CD4-positive, alpha-beta T cell treated with Interleukin-6 at 100 ng/mL for 8 hours (primary cell): ENCODE results near the gene GALNT9.
"Not testable (repeated sequence)": the region's sequence is repeated elsewhere in the genome, so short reads cannot be mapped to it uniquely, and the experiment has no call there.

Source experiments
- DNase-seq: peaks from one replicate; pipeline ENCODE4 v3.0.0-alpha.2; 2020; ENCODE audit warnings: mixed read lengths, low spot score

GALNT9 gene

DNA sequence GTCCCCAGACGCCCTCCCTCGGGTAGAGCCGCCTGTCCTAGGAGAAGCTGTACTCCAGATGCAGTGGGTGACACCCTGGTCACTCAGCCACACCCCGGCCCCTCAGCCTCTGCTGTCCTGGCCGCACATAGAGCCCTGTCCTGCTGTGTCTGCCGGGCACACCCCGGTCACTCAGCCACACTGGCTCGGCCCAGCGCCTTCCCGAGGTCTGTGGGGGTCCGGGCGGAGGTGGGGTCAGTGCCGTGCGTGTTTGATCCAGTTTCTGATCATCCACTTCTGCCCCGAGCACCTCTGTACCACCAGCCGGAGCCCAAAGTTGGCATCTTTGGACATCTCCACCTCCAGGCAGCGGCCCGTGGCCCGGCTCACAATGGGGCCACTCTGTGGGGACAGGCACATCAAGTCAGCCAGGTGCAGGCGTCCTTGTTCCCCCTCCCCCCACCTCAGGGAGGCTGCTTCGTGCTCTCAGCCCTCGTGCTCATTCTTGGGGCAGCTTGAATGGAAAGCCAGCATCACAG lies 132.5 kb downstream of the GALNT9 start:
- no peak for DNase-seq

DNA sequence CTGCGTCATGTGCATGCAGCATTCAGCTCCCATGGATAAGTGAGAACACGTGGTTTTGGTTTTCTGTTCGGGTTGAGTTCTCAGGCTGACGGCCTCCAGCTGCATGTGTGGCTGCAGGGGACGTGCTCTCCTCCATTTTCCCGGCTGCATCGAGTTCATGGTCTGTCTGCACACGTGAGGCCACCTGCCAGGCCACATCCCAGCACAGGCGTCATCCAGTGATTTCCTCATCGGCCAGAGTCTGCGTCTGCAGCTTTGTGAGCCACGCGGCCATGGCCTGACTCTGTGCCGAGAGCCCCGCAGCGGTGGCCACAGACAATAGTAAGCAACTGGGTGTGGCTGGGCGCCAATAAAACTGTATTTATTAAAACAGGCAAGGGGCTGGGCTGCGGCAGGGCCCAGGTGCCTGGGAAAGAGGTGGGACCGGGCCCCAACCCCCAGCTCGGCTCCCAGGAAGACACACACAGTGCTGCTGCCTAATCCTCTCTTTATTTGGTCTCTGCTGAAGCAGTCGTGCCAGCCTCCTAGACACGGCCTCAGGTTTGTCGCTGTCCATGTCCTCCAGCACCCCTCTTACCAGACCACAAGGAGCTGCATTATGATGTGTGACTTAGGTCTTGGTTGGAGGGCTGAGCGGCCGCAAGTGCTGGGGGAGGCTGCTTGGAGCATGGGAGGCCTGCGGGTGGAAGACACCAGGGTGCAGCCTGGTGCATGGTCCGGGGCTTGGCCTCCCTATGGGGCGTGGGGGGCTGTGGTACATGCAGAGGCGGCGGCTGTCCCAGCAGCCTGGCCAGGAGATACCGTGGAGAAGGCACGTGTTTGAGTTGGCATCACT lies 133.1 kb downstream of the GALNT9 start:
- no peak for DNase-seq

DNA sequence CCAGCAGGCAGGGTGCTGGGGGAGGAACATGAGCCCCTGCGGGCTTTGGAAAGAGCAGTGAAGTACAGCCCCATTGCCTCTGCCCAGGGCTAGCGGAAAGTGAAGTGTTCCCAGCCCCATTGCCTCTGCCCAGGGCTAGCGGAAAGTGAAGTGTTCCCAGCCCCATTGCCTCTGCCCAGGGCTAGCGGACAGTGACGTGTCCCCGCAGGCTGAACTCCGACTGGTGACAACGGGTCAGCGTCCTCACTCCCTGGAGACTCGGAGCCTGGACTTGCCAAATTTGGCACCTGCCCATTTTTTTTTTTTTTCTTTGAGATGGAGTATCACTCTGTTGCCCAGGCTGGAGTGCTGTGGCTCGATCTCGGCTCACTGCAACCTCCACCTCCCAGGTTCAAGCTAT lies 134.1 kb downstream of the GALNT9 start:
- DNase-seq, result not testable (repeated sequence)

DNA sequence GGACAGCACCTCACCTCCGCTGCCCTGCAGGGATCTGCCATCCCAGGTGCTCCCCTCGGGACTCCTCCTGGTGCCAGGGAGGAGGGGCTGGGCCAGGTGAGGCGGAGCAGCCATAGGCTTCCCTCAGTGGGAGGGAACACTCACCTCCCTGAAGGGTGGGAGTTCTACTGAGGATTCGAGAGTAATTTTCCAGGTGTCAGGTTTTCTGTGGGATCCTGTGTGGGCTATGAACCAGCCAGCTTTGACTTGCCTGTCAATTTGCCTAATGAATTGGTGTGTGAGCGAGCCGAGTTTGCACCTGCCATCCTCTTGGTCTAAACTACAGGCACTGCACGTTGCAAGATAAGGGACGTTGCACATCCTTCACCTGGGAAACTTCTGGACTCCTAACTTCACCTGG lies 134.8 kb downstream of the GALNT9 start:
- DNase-seq, result no peak

DNA sequence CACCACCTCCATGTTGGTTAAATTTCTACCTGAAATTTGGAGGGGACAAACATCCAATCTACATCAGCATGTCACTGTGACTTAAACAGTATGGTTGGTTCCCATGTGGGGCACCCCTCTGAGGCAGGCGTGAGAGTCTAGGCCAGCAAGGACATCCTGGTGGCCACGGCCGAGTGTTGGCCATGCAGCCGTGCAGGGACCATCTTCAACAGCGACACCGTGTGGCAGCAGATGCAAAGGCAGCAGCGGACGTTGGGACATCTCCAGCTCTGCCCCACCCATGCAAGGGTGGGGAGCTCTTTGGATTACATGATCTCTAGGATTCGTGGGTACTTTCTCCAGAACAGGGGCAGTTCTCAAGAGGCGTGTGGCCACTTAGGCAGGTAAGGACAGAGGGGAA lies 135.3 kb downstream of the GALNT9 start:
- DNase-seq, result no peak

DNA sequence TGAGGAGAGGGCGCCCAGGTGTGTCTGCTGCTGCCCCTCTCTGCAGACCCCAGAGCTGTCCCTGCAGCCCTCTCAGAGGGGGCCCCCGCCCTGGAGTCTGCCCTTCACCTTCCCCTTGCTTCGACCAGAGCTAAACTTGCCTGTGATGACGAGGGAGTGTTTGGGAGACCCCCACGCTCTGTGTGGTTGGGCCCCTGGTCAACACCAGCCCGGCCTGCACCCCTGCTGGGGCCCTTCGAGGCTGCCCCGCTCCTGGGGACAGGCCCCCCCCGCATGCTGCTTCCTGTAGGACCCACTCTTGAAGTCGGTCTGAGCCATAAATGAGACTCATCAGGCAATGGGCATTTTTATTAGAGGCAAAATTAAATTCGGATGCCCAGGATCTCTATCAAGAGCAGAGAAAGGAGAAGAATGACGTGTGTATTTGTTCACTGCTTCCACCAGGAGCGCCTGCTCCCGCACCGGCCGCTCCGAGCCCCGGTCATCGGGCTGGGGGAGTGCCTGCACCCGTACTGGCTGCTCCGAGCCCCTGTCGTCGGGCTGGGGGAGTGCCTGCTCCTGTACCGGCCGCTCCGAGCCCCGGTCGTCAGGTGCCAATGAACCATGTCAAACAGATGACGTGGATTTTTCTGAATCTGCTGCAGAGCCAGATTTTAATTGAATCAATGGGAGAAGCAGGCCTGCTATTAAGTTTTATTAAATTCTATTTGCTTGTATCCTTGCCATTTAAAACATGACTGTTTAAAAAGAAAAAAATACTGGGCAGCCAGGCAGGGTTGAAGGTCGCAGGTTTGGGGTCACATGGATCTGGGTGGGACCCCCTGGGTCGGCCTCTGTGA lies 137.5 kb downstream of the GALNT9 start:
- DNase-seq, result no peak

DNA sequence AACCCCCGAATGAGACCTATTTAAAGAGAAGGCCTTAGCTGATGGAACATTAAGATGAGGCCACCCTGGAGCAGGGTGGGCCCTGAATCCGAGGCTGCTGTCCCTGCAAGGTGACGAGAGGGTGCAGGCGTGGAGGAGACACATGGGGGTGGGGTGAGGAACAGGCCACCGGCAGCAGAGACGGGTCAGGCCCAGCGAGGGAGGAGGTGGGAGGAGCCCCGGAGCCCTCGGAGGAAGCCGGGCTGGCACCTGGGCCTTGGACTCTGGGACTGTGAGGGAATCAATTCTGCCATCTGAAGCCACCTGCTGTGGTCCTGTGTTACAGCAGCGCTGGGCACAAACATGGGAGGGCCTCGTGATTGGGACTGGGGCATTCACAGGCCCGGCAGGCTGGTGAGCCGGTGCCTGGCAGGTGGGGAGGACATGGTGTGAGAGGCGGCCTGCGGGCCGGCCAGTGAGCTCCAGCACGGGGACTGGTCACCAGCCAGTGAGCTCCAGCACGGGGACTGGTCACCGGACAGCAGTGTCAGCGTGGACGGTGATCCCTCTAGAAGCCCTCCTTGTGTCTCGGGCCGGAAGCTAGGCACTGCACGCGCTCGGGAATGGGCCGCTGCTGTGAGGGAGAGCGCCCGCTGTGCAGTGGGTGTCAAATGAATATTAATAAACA lies 138.4 kb downstream of the GALNT9 start:
- no peak for DNase-seq

DNA sequence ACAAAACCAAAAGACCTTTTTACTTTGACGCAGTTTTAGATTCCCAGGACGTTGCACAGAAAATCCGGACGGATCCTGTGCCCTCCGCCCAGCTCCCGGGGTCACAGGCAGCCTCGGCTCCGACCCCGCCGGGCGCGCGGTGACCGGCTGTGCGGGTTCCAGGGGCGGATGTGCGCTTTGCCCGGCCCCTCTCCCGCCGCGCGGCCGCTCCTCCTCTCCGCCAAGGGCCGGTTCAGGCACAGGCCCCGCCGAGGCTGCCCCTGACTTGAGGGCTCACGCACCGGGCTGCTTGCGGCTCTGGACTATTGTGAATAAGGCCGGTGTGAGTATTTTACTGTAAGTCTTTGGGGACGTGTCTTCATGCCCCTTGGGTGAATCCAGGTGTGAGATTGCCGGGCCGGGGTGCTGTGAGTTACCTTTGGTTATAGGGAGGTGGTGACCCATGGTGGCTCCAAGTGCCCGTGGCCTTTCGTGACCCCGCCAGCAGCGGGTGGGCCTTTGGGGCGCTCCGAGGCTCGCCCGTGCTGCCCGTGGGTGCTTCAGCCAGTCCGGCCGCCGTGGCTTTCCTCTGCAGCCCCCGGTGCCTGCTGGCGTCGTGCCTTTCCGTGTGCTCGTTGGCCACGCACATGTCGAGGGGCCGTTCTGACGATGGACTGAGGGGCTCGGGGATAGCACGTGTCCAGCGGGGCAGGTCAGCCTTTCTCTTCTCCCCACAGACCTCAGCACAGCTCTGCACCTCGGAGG lies 139.2 kb downstream of the GALNT9 start:
- no peak for DNase-seq

DNA sequence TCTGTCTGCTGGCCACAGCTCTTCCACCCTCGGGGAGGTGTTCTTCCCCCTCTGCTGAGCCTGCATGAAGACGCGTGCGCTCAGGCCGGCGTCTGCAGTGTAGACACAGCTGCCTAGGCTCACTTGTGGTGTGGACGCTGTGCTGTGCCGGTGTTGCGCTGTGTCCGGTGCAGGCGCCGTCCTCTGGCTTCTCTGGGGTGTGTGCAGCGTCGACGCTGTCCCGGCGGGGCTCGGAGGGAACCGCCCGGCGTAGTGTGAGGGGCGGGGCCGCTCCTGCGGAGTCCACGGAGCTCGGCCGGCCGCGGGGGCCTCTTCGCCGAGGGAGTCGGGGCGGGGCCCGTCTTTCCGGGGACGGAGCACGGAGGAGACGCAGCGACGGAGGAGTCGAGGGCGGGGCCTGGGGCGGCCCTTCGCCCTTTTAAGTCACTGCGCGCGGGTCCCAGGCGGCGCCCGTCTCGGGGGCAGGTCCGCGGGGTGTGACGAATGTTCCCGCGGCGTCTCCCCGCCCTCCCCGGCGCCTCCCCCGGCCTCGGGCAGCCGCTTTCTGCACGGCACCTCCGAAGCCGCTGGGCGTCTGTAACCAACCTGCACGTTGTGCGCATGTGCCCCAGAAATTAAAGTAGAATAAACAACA lies 139.9 kb downstream of the GALNT9 start:
- DNase-seq, result peak; percentile 97

DNA sequence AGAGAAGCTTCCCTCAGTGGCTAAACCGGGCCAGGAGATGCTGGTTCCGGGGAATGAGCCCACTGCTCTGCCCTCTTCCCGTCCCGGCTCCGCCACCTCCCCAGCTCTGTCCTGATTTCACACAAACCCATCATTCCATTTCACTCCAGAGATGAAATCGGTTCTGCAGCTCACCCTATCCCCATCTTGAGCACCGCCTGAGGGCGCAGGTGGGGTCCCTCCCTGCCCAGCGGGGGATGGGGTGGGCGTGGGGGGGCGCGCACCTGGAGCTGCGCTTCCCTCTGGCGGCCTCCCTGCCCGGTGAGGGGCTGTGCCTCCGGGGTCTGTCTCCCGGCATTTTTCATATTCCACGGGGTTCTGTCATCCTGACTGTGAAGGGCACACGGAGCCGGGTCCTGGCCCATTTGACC lies 140.5 kb downstream of the GALNT9 start:
- no peak for DNase-seq

DNA sequence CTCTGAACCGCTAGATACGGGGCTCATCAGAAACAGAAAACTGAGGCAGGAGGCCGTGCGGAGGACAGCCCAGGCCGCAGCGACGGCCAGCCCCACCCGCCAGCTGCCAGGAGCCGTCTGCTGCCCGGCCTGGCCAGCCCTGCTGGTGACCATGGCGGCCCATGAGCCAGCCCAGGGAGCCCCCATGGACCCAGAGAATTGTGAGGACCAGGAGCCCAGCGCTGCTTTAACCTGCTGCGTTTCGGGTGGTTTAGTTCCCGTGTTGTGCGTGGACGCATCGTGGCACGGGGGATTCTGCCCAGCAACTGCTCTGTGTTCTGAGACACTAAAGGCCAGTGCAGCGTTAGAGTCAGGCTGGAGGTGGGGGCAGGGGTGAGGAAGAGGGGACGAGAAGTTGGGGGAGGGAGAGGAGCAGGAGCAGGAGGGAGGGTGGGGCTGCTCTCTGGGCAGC lies 140.9 kb downstream of the GALNT9 start:
- DNase-seq, result no peak

DNA sequence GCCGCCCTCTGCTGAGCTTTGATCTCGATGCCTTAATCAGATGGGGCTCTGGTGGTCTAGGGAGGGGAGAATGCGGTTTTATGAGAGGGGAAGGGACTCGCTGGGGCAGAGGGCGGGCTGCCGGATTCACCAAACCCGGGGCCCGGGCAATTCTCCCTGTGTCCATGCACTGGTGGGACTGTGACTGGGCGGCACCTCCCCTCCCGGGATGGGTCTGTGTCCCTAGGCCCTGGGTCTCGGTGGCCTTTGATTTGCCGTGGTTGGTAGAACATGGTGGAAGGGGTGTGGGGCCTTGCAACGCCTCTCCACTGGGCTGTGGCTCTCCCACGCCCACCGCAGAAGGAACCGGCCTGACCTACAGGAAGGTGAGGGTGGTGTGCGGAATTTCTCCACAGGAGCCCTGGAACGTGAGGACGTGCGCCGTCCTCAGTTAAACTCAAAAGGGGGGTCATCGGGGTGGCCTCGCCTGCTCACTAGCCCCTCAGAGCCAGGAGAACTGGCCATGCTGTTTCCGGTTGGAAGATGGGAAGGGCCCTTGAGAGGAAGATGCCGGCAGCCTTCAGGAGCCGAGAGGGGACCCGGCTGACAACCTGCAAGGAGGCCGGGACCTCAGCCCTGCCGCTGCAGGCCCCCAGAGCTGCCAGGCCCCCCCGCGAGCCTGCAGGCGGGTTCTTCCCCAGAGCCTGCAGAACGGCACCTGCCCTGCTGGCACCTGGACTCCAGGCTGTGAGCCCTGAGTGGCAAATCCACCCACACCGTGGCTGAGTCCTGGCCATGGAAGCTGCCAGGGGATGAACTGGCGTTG lies 141.5 kb downstream of the GALNT9 start:
- no peak for DNase-seq

DNA sequence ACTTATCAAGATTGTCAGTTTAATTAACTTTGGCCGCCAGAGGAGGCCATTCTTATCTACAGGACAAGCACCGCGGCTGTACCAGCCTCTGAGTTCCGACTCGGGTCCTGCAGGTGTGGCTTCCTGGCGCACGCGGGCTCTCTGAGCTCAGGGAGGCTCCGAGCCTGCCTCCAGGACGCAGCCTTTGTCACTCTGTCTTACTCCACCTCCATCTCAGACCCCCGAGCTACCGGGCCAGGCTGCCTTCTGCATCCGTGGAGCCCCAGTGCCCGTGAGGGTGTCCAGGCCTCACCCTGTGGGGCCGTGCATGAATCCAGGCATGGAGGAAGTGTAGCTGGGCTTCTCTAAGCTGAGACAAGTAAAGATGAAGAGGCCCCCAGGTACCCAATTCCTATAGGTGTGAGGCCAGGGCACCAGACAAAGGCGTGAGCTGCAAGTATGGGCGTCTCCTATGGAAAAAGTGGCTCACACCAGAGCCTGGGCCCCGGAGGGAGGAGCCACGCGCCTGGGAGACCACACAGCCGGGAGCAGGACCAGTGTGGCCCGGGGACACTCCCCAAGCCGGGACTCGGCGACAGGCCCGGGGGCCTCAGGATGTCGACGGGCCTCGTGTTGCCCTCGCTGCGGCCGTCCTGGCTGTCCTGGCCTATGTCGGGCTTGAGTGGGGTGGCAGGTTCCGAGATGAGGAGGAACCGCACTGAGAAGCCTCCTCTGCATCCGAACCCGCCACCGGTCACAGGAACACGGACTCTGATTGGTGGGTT lies 142.3 kb downstream of the GALNT9 start:
- DNase-seq, result peak; percentile 13

DNA sequence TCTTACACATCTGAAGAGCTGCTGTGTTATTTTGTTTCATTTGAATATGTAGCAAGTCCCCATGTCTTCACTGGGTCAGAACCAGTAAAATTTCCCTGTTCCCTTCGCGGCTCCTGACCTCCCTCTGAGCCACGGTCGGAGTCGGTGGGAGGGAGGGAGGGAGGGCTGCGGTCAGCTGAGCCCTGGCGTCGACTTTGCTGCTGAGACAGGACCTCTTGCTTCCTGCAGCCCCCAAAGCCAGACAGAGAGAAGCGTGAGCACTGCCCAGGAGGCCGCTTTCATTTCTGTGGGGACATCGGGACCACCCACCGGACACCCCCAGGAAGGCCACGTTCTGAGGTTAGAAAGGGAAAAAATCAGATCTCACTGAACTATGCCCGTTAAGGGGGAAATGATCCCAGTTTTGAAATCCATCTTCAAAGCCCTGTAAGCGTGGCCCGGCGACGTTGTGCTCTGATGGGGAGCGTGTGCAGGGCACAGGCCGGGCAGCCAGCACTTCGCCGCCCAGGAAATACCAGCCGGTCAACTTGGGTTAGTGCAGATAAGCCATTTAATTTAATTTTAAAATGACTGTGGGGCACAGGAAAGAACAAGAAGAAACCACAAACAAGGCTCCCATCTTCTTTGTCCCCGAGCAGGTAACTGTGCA lies 143.1 kb downstream of the GALNT9 start:
- peak; percentile 12 for DNase-seq

DNA sequence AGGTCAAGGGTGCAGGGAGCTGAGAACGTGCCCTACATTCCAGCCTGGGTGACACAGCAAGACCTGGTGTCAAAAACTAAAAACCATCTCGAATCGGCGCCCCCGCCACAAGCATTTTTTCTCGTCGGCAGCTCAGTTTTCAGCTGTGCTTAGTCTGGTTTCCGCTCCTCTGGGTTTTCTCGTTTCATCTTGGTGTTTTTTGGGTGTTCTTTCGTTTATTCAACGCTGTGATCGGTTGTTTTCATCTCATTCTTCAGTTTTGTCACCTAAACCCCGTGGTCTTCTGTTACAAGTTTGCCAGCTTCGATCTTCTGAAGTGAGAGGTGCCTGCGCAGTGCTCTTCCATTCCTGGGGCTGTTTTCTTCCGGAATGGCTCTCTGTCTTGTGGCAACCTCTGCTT lies 143.7 kb downstream of the GALNT9 start:
- DNase-seq, result peak; percentile 66

DNA sequence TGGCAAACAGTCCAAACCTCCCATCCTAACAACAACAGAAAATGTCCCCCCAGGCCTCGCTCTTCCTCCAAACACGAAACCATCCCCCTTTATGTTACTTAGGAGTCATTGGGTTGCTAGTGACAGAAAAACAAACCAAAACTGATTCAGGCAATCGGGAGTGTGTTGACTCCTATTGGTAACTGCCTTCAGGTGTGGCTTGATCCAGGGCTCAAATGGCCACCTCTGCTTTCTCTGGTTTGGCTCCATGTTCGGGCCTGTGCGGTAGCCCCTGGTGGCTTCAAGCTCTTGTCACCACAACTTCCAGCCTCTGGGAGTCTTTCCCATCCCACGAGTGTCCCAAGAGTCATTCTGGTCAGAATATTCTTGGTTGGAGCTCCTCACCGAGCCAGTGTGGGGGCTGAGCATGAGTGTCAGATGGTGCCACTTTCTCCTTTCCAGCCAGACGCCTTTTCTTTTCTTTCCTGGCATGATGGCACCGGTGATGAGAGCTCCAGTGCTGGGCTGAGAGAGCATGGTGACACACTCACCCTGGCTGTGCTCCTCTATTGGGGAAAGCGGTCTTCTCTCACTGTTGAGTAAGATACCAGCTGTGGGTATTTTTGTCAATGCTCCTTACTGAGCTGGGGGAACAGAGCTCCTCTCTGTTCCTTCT lies 146.6 kb downstream of the GALNT9 start:
- DNase-seq, result no peak

DNA sequence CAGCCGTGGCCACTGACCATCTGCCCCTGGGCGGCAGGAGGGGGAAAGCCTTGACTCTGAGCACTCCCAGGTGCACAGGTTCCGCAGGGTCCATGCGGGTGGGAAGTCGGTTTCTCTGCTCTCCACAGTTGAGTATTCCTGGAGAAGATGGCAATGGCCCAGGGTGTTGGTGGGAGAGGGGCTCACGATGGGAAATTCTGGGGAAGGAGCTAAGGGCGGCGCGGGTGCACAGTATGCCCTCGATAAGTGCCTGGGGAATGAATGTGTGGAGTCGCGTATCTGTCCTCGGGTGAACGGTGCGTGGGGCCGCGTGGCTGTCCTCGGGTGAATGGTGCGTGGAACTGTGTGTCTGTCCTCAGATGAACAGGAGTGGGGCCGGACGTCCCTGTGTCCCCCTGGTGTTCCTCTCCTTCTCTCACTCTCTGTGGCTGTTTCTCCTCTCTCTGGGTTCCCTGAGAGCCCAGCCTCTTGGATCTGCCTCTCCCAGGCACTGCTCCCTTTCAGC lies 147.1 kb downstream of the GALNT9 start:
- no peak for DNase-seq

DNA sequence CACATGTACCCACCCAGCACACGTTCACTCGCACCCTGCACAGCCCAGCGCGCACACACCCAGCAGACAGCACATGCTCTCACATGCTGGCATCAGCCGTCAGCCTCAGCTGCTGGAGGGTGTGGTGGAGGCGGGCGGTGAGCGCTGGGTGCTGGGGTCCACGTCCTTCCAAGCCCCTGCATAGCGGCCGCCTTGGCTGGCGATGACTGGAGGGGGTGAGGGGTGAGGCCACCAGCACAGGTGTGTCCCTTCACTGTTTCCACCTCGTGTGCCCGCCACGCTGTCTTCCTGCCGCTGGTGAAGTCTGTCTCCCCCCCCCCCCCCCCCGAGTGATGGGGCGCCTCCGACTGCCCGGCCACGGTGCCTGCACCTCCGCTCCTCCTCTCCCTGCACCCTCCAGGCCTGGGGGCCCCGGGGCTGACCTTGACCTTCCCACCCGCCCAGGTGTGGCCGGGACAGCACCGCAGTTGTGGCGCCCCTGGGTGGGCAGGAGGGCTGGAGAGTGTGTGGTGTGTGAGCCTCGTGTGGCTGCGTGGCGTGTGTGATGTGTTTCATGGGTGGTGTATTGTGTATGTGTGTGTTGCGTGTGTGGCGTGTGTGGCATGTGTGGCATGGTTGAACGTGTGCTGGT lies 147.7 kb downstream of the GALNT9 start:
- no peak for DNase-seq
